Mammary epithelial cell (primary cell): ENCODE data around the gene SLC25A48.

Source experiments
- EZH2 ChIP-seq: IDR thresholded peaks from 2 replicates; pipeline ENCODE4 v1.6.1; 2012; ENCODE audit warnings: low read length, inconsistent platforms, borderline replicate concordance
- TF ChIP-seq, protein P1 (sequence below), 2 donors: IDR thresholded peaks in 1 of 2; conservative IDR thresholded peaks in 1 of 2; 2 replicates each; pipeline ENCODE4 v1.5.1; 2011 to 2012; ENCODE audit warnings: inconsistent platforms in 2 of 2, low read length in 2 of 2, mild to moderate bottlenecking in 2 of 2, control low read depth in 1 of 2, low read depth in 1 of 2; ENCODE audit not compliant: insufficient read depth in 1 of 2; ENCODE audit errors: extremely low read depth in 1 of 2

DNA sequence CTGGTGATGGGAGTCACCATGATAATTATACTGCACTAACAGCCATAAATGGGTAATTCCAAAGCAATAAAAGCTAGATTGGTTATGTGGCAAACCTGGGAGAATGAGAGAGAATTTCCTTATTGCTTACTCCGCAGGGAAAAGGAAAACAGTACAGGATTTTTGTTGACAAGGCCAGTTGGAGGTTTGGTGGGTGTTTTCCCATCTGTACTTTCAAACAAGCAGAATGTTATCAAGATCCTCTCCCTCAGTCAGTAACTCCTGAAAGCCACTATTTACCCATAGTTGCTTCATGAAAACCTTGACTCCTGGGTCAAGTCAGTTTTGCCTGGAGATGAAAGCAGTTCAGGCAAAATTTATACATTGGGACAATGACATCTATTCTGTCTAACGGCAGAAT, 34.8 kb downstream of the SLC25A48 start:
- TF ChIP-seq, protein P1, sequence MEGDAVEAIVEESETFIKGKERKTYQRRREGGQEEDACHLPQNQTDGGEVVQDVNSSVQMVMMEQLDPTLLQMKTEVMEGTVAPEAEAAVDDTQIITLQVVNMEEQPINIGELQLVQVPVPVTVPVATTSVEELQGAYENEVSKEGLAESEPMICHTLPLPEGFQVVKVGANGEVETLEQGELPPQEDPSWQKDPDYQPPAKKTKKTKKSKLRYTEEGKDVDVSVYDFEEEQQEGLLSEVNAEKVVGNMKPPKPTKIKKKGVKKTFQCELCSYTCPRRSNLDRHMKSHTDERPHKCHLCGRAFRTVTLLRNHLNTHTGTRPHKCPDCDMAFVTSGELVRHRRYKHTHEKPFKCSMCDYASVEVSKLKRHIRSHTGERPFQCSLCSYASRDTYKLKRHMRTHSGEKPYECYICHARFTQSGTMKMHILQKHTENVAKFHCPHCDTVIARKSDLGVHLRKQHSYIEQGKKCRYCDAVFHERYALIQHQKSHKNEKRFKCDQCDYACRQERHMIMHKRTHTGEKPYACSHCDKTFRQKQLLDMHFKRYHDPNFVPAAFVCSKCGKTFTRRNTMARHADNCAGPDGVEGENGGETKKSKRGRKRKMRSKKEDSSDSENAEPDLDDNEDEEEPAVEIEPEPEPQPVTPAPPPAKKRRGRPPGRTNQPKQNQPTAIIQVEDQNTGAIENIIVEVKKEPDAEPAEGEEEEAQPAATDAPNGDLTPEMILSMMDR (conservative IDR thresholded peaks at IDR 0.05 in 1 of 2, IDR thresholded peaks at IDR 0.05 in 1 of 2; ENCODE audit: extremely low read depth in 1 of 2, insufficient read depth in 1 of 2, low read depth in 1 of 2, low read length in 2 of 2) = no peak
- TF ChIP-seq EZH2 = no peak
